Endothelial cell of umbilical vein (primary cell): ENCODE measurements around the gene CCAR1. TPM values are rescaled to one million over a fixed set of nuclear protein-coding genes. Genes with fewer than 3 reads are reported as not detected.
A peak's percentile ranks its signal among the peaks of the same experiment; 100 is the strongest.

Source experiments
- BruUV-seq: library from RNA; stranded (reverse); fragments of 400-500 nt; replicated peaks from 2 replicates; lab custom pipeline; 2021; lab: Mats Ljungman, UMichigan
- CTCF ChIA-PET: fragments of 300-600, 350-600 bp; sonication (Branson Sonifier 250); formaldehyde crosslinking; loops from one replicate; lab custom pipeline; 2021; ENCODE audit warnings: antibody characterized with exemption, inconsistent platforms; lab: Charles Lee
- POLR2A ChIA-PET: fragments of 300-600, 350-600 bp; sonication (Branson Sonifier 250); formaldehyde crosslinking; loops from one replicate; lab custom pipeline; 2021; ENCODE audit warnings: antibody characterized with exemption, inconsistent platforms; lab: Charles Lee
- DNase-seq: peaks from one replicate; pipeline ENCODE4 v3.0.0-alpha.2; 2011; ENCODE audit warnings: low read depth, low spot score
- FAIRE-seq: peaks from 2 replicates; lab custom pipeline; 2011; peaks lifted over from hg19 to GRCh38; lab: Jason Lieb, UNC
- H2AFZ ChIP-seq: 2 replicates; pipeline ENCODE4 v1.6.0; 2012; ENCODE audit warnings: low read depth, low read length, control low read depth, inconsistent platforms
- H3K27ac ChIP-seq: 2 replicates; pipeline ENCODE4 v1.5.1; 2011; ENCODE audit warnings: low read depth, mild to moderate bottlenecking, control low read depth, low read length, moderate library complexity; ENCODE audit not compliant: insufficient read depth
- H3K27me3 ChIP-seq, 2 experiments: 2 replicates each; pipeline versions ENCODE4 v1.6.0 to v1.6.1; 2011; ENCODE audit warnings: low read length in 2 of 2, mixed read lengths in 1 of 2; ENCODE audit not compliant: control insufficient read depth in 2 of 2, insufficient read depth in 2 of 2
- H3K36me3 ChIP-seq, 2 experiments: 2 replicates in 1 of 2; 3 replicates in 1 of 2; pipeline ENCODE4 v1.5.1; 2011; ENCODE audit warnings: low read length in 2 of 2, mild to moderate bottlenecking in 1 of 2, moderate library complexity in 1 of 2; ENCODE audit not compliant: control insufficient read depth in 2 of 2, insufficient read depth in 2 of 2; ENCODE audit errors: extremely low read depth in 1 of 2
- H3K4me1 ChIP-seq: 3 replicates; pipeline ENCODE4 v1.5.1; 2011; ENCODE audit warnings: mild to moderate bottlenecking, low read length; ENCODE audit not compliant: control insufficient read depth, insufficient read depth; ENCODE audit errors: extremely low read depth
- H3K4me2 ChIP-seq: 2 replicates; pipeline ENCODE4 v1.6.1; 2011; ENCODE audit warnings: low read length, control low read depth, mixed read lengths; ENCODE audit not compliant: insufficient read depth
- H3K4me3 ChIP-seq, 3 experiments: fragments of 200-600 bp in 1 of 3; sonication (generic), shearing (Covaris generic) in 1 of 3; replicated peaks in 1 of 3; 2 replicates each; pipeline ENCODE4 v1.5.1; 2011 to 2016; ENCODE audit warnings: control low read depth in 3 of 3, low read length in 3 of 3, mild to moderate bottlenecking in 2 of 3, inconsistent platforms in 1 of 3, low read depth in 1 of 3, moderate library complexity in 1 of 3; ENCODE audit not compliant: insufficient read depth in 1 of 3
- H3K79me2 ChIP-seq: 2 replicates; pipeline ENCODE4 v1.6.0; 2012; ENCODE audit warnings: low read length, inconsistent platforms; ENCODE audit not compliant: control insufficient read depth, insufficient read depth
- H3K9ac ChIP-seq: replicated peaks from 2 replicates; pipeline ENCODE3; 2011; ENCODE audit warnings: low read length, control low read depth; ENCODE audit not compliant: insufficient read depth; ENCODE audit errors: extremely low read depth
- H3K9me1 ChIP-seq: replicated peaks from 3 replicates; pipeline ENCODE4 v1.6.0; 2011; ENCODE audit warnings: mild to moderate bottlenecking, low read length; ENCODE audit not compliant: control insufficient read depth, insufficient read depth; ENCODE audit errors: extremely low read depth
- H3K9me3 ChIP-seq: replicated peaks from 2 replicates; pipeline ENCODE4 v1.5.1; 2012; ENCODE audit warnings: low read length, inconsistent platforms; ENCODE audit not compliant: control insufficient read depth, insufficient read depth
- H4K20me1 ChIP-seq: replicated peaks from 2 replicates; pipeline ENCODE3; 2011; ENCODE audit warnings: mild to moderate bottlenecking, low read length; ENCODE audit not compliant: control insufficient read depth, insufficient read depth; ENCODE audit errors: extremely low read depth
- EZH2 ChIP-seq: IDR thresholded peaks from 2 replicates; pipeline ENCODE4 v1.6.1; 2012; ENCODE audit warnings: borderline replicate concordance, low read depth, mild to moderate bottlenecking, moderate library complexity, low read length, inconsistent platforms; ENCODE audit not compliant: severe bottlenecking
- FOS ChIP-seq: IDR thresholded peaks from 2 replicates; pipeline ENCODE4 v1.6.1; 2011; ENCODE audit warnings: mild to moderate bottlenecking, low read length, moderate library complexity, borderline replicate concordance; ENCODE audit not compliant: insufficient read depth
- GATA2 ChIP-seq: IDR thresholded peaks from 2 replicates; pipeline ENCODE4 v1.7.0; 2011; ENCODE audit warnings: low read depth, mild to moderate bottlenecking, moderate library complexity, mixed read lengths, low read length; ENCODE audit not compliant: insufficient read length, insufficient read depth
- JUN ChIP-seq: IDR thresholded peaks from 2 replicates; pipeline ENCODE4 v1.6.1; 2011; ENCODE audit warnings: borderline replicate concordance, low read depth; ENCODE audit not compliant: insufficient read length, insufficient read depth
- MYC ChIP-seq: IDR thresholded peaks from one replicate; pipeline ENCODE4 v1.6.1; 2011; ENCODE audit warnings: mild to moderate bottlenecking, low read depth, low read length
- POLR2A ChIP-seq: IDR thresholded peaks from 2 replicates; pipeline ENCODE4 v1.6.1; 2012; ENCODE audit warnings: low read depth, mild to moderate bottlenecking, control low read depth, low read length
- POLR2AphosphoS5 ChIP-seq: IDR thresholded peaks from 2 replicates; pipeline ENCODE4 v1.6.1; 2012; ENCODE audit warnings: low read depth, mild to moderate bottlenecking, control low read depth, low read length, moderate library complexity; ENCODE audit not compliant: insufficient read depth
- dilution Hi-C: fragments of 300-500 bp; cut with MboI; formaldehyde crosslinking; loops from one replicate; pipeline ENCODE4 v1.15.0; 2019; ENCODE audit warnings: low sequenced_read_pairs; ENCODE audit not compliant: extremely low pct_ligation_motif_present
- intact Hi-C: fragments of 100-400 bp; cut with micrococcal nuclease; formaldehyde crosslinking; loops from one replicate; pipeline ENCODE4 v1.10.0; 2022
- polyA plus RNA-seq, 4 experiments: library from polyadenylated mRNA; depleted of rRNA in 3 of 4; stranded (reverse) in 3 of 4; unstranded in 1 of 4; fragments of >200 nt; gene quantifications; 2 replicates each; pipeline versions ENCODE4 v1.2.1 to v1.2.3, GENCODE V29; 2011 to 2012; ENCODE audit warnings: missing spikeins in 1 of 4
- total RNA-seq: library from RNA; stranded (reverse); gene quantifications from 2 replicates; pipeline ENCODE4 v1.2.3, GENCODE V29; 2021
- TF ChIP-seq, protein P1 (sequence below): IDR thresholded peaks from 2 replicates; pipeline ENCODE4 v1.6.1; 2011; ENCODE audit not compliant: insufficient read depth, insufficient read length
- TF ChIP-seq, protein P2 (sequence below), 2 donors: IDR thresholded peaks; 1 replicate in 1 of 2; 2 replicates in 1 of 2; pipeline ENCODE4 v1.5.1; 2011; ENCODE audit warnings: low read length in 2 of 2, mild to moderate bottlenecking in 2 of 2, moderate library complexity in 2 of 2, control low read depth in 1 of 2, inconsistent platforms in 1 of 2, low read depth in 1 of 2; ENCODE audit not compliant: insufficient read depth in 1 of 2; ENCODE audit errors: extremely low read depth in 1 of 2

Gene CCAR1
- total and polyA plus RNA-seq, 2 donors (not counting 3 experiments of a cell fraction or from before 2014, with no cell fraction given): 59.8 to 92.9 TPM

DNA sequence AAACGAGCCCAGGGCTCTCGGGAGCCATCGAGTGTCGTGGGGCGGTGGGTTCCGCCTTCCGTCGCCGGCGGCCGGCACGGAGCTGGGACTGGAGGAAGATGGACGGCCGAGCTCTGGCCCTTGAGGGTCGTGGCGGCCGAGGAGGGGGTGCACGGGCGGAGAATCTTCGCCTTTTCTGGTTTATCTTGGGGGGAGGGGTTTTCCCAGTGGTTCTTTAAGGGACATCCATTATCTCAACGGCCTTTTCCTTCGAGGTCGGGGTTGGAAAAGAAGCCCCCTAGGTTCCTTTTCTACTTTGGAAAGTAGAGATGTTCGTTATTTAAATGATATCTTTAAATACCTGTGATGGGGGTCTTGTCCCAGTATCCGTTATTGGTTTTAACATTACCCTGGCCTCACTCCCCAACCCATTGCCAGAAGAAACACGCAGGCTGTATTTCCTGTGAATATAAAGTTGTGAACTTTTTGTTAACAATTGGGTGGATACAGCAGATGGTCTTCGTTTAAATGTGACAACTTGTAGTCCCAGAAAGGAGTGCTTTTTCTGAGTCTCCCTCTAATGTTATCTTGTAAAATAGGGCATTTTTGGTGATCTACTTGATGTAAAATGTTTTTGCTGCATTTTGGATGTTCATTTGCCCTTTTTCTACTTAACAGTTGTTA is 765 bp downstream of the CCAR1 start:
- H3K4me3 ChIP-seq: peak overlapping the region; percentile 55 to 97 (median 78)
- ChIA-PET POLR2A (interaction anchor here (0.6 kb wide), 1 partner anchor 128 kb away, joined by 5 read pairs; no protein-coding TSS in a partner anchor), CTCF (interaction anchor here (2.7 kb wide), 1 partner anchor 171 kb away, joined by 14 read pairs; no protein-coding TSS in a partner anchor)
- H3K9ac ChIP-seq: peak overlapping the region; percentile 92
- dilution Hi-C loops (no loop called here), intact Hi-C loops (loop anchor here (1.0 to 10.0 kb wide), 6 partner anchors 122 to 391 kb away; partner anchors contain the start of genes DDX50, RUFY2 and SLC25A16)
- DNase-seq (peak; percentile 30), FAIRE-seq (no peak)
- H3K9me3 ChIP-seq: no peaks in the 10 kb centered on the region
- peaks cover 2 to 9% of the 10 kb centered on the region in 2 experiments for H3K36me3 ChIP-seq
- peak overlapping the region; percentile 93 for H2AFZ ChIP-seq
- peak overlapping the region; percentile 97 for H3K4me2 ChIP-seq
- no peaks in the 10 kb centered on the region for H3K27me3 ChIP-seq
- H4K20me1 ChIP-seq: no peaks in the 10 kb centered on the region
- H3K27ac ChIP-seq: peak overlapping the region; percentile 85
- peaks cover 10% of the 10 kb centered on the region for H3K4me1 ChIP-seq
- H3K79me2 ChIP-seq: peaks cover 41% of the 10 kb centered on the region
- TF ChIP-seq GATA2 (no peak), JUN (no peak), FOS (no peak), EZH2 (no peak), POLR2AphosphoS5 (no peak), POLR2A (no peak), MYC (no peak)
- TF ChIP-seq, protein P1, sequence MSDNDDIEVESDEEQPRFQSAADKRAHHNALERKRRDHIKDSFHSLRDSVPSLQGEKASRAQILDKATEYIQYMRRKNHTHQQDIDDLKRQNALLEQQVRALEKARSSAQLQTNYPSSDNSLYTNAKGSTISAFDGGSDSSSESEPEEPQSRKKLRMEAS: no peak
- TF ChIP-seq, protein P2, sequence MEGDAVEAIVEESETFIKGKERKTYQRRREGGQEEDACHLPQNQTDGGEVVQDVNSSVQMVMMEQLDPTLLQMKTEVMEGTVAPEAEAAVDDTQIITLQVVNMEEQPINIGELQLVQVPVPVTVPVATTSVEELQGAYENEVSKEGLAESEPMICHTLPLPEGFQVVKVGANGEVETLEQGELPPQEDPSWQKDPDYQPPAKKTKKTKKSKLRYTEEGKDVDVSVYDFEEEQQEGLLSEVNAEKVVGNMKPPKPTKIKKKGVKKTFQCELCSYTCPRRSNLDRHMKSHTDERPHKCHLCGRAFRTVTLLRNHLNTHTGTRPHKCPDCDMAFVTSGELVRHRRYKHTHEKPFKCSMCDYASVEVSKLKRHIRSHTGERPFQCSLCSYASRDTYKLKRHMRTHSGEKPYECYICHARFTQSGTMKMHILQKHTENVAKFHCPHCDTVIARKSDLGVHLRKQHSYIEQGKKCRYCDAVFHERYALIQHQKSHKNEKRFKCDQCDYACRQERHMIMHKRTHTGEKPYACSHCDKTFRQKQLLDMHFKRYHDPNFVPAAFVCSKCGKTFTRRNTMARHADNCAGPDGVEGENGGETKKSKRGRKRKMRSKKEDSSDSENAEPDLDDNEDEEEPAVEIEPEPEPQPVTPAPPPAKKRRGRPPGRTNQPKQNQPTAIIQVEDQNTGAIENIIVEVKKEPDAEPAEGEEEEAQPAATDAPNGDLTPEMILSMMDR (IDR thresholded peaks at IDR 0.05; ENCODE audit: extremely low read depth in 1 of 2, insufficient read depth in 1 of 2, low read depth in 1 of 2, low read length in 2 of 2): no peak
- H3K9me1 ChIP-seq: no peaks in the 10 kb centered on the region
- BruUV-seq: no TSS peak
